GM12872 (cell line): ENCODE data around the gene PKNOX1.

Experiments used
- CTCF ChIP-seq: IDR thresholded peaks from 3 replicates; pipeline ENCODE4 v1.5.1; 2011; ENCODE audit warnings: low read depth, mild to moderate bottlenecking, low read length, moderate library complexity; ENCODE audit not compliant: insufficient read depth

Gene PKNOX1

GRCh38 chr21:43020177-43020576 lies 45.8 kb downstream of the PKNOX1 start:
- TF ChIP-seq CTCF = no peak

- no peak for TF ChIP-seq CTCF
These were observed 46.4 kb downstream of the PKNOX1 start for GRCh38 chr21:43020771-43021170.

- TF ChIP-seq CTCF = no peak
These were observed 46.8 kb downstream of the PKNOX1 start for GRCh38 chr21:43021191-43021590.

- TF ChIP-seq CTCF = no peak
These were observed 47.6 kb downstream of the PKNOX1 start for GRCh38 chr21:43021756-43022600.

GRCh38 chr21:43023175-43023574 lies 48.8 kb downstream of the PKNOX1 start:
- TF ChIP-seq CTCF = no peak

- TF ChIP-seq CTCF = no peak
These were observed 50.2 kb downstream of the PKNOX1 start for GRCh38 chr21:43024439-43025136.

GRCh38 chr21:43025636-43026180 lies 51.3 kb downstream of the PKNOX1 start:
- TF ChIP-seq CTCF = no peak
